WTC11 (cell line): Measurements from ENCODE around the gene CRIP2. TPM values are rescaled to one million over a fixed set of nuclear protein-coding genes. Genes with fewer than 3 reads are reported as not detected.
A peak's percentile ranks its signal among the peaks of the same experiment; 100 is the strongest.

Source experiments
- ATAC-seq: fragments of 200-7000 bp; cut with Tn5 transposase; 2 replicates; pipeline ENCODE4 v1.10.0; 2021; ENCODE audit warnings: mild to moderate bottlenecking, moderate library complexity
- CTCF ChIA-PET: fragments of 300-600 bp; sonication (Branson Sonifier 250); formaldehyde crosslinking; loops from one replicate; lab custom pipeline; 2021; ENCODE audit warnings: antibody characterized with exemption; lab: Charles Lee
- POLR2A ChIA-PET: fragments of 350-600 bp; sonication (Branson Sonifier 250); formaldehyde crosslinking; loops from one replicate; lab custom pipeline; 2021; ENCODE audit warnings: antibody characterized with exemption; lab: Charles Lee
- DNase-seq: peaks from one replicate; pipeline ENCODE4 v3.0.0; 2021; ENCODE audit warnings: low spot score
- H3K27ac Mint-ChIP-seq: 2 replicates; pipeline ENCODE4 v1.8.0; 2021; ENCODE audit warnings: mixed read lengths
- H3K27me3 Mint-ChIP-seq: 2 replicates; pipeline ENCODE4 v1.8.0; 2021; ENCODE audit warnings: low read depth, mild to moderate bottlenecking, moderate library complexity, mixed read lengths
- H3K36me3 Mint-ChIP-seq: 2 replicates; pipeline ENCODE4 v1.8.0; 2021; ENCODE audit warnings: mixed read lengths
- H3K4me1 Mint-ChIP-seq: 2 replicates; pipeline ENCODE4 v1.8.0; 2022; ENCODE audit warnings: mixed read lengths
- H3K4me3 Mint-ChIP-seq: 2 replicates; pipeline ENCODE4 v1.8.0; 2021; ENCODE audit warnings: mild to moderate bottlenecking, moderate library complexity, mixed read lengths
- H3K9me3 Mint-ChIP-seq: 2 replicates; pipeline ENCODE4 v1.8.0; 2021; ENCODE audit warnings: mixed read lengths
- CREB1 ChIP-seq: sonication (generic); formaldehyde crosslinking; IDR thresholded peaks from 2 replicates; pipeline ENCODE4 v1.8.0; 2023; ENCODE audit warnings: mild to moderate bottlenecking, missing genetic modification reagents
- ETV6 ChIP-seq: sonication (generic); formaldehyde crosslinking; IDR thresholded peaks from 2 replicates; pipeline ENCODE4 v1.8.1; 2022; ENCODE audit warnings: mild to moderate bottlenecking, missing genetic modification reagents
- FOXP4 ChIP-seq: sonication (generic); formaldehyde crosslinking; IDR thresholded peaks from 2 replicates; pipeline ENCODE4 v1.8.0; 2022; ENCODE audit warnings: mild to moderate bottlenecking, missing genetic modification reagents
- GABPB1 ChIP-seq: sonication (generic); formaldehyde crosslinking; IDR thresholded peaks from 2 replicates; pipeline ENCODE4 v1.8.1; 2023; ENCODE audit warnings: mild to moderate bottlenecking, missing genetic modification reagents
- JUN ChIP-seq: sonication (generic); formaldehyde crosslinking; IDR thresholded peaks from 2 replicates; pipeline ENCODE4 v1.8.0; 2023; ENCODE audit warnings: mild to moderate bottlenecking, missing genetic modification reagents
- NFE2L1 ChIP-seq: sonication (generic); formaldehyde crosslinking; IDR thresholded peaks from 2 replicates; pipeline ENCODE4 v1.8.1; 2023; ENCODE audit warnings: missing genetic modification reagents
- NFYB ChIP-seq: sonication (generic); formaldehyde crosslinking; conservative IDR thresholded peaks from 2 replicates; pipeline ENCODE4 v1.8.0; 2022; ENCODE audit warnings: low read depth, missing genetic modification reagents
- NR3C1 ChIP-seq: sonication (generic); formaldehyde crosslinking; conservative IDR thresholded peaks from 2 replicates; pipeline ENCODE4 v1.8.1; 2023; ENCODE audit warnings: low read depth, mild to moderate bottlenecking, missing genetic modification reagents
- PRRX2 ChIP-seq: fragments of 250-450 bp; sonication (Bioruptor Pico); IDR thresholded peaks from 2 replicates; pipeline ENCODE4 v1.8.0; 2021; ENCODE audit warnings: mild to moderate bottlenecking
- SMAD3 ChIP-seq: sonication (generic); formaldehyde crosslinking; IDR thresholded peaks from 2 replicates; pipeline ENCODE4 v1.8.0; 2022; ENCODE audit warnings: missing genetic modification reagents, mild to moderate bottlenecking, borderline replicate concordance
- SMAD4 ChIP-seq: sonication (generic); formaldehyde crosslinking; IDR thresholded peaks from 2 replicates; pipeline ENCODE4 v1.8.0; 2022; ENCODE audit warnings: mild to moderate bottlenecking, missing genetic modification reagents
- SP1 ChIP-seq: sonication (generic); formaldehyde crosslinking; conservative IDR thresholded peaks from 2 replicates; pipeline ENCODE4 v1.8.1; 2022; ENCODE audit warnings: missing genetic modification reagents
- TEAD1 ChIP-seq: sonication (generic); formaldehyde crosslinking; IDR thresholded peaks from 2 replicates; pipeline ENCODE4 v1.8.0; 2022; ENCODE audit warnings: mild to moderate bottlenecking, missing genetic modification reagents
- ZBTB21 ChIP-seq: sonication (generic); formaldehyde crosslinking; IDR thresholded peaks from 2 replicates; pipeline ENCODE4 v1.8.1; 2023; ENCODE audit warnings: mild to moderate bottlenecking, missing genetic modification reagents, borderline replicate concordance
- ZNF138 ChIP-seq: sonication (generic); formaldehyde crosslinking; conservative IDR thresholded peaks from 2 replicates; pipeline ENCODE4 v1.8.1; 2022; ENCODE audit warnings: mild to moderate bottlenecking, moderate library complexity, missing genetic modification reagents
- ZNF423 ChIP-seq: fragments of 250-450 bp; sonication (Bioruptor Pico); IDR thresholded peaks from 2 replicates; pipeline ENCODE4 v2.1.2; 2022; ENCODE audit warnings: mild to moderate bottlenecking, moderate library complexity
- ZNF425 ChIP-seq: fragments of 250-450 bp; sonication (Bioruptor Pico); conservative IDR thresholded peaks from 2 replicates; pipeline ENCODE4 v1.9.0; 2021; ENCODE audit warnings: mild to moderate bottlenecking
- total RNA-seq: library from RNA; stranded (reverse); gene quantifications from 3 replicates; pipeline ENCODE4 v1.2.3, GENCODE V29; 2021
- TF ChIP-seq, protein P1 (sequence below): sonication (generic); formaldehyde crosslinking; IDR thresholded peaks from 2 replicates; pipeline ENCODE4 v1.8.1; 2023; ENCODE audit warnings: mild to moderate bottlenecking, missing genetic modification reagents
- TF ChIP-seq, protein P2 (sequence below): sonication (generic); formaldehyde crosslinking; IDR thresholded peaks from 2 replicates; pipeline ENCODE4 v1.8.1; 2023; ENCODE audit warnings: mild to moderate bottlenecking, moderate library complexity, missing genetic modification reagents
- TF ChIP-seq, protein P3 (sequence below): sonication (generic); formaldehyde crosslinking; conservative IDR thresholded peaks from 2 replicates; pipeline ENCODE4 v1.8.1; 2022; ENCODE audit warnings: mild to moderate bottlenecking, missing genetic modification reagents
- TF ChIP-seq, protein P4 (sequence below): sonication (generic); formaldehyde crosslinking; IDR thresholded peaks from 2 replicates; pipeline ENCODE4 v1.8.0; 2022; ENCODE audit warnings: mild to moderate bottlenecking, missing genetic modification reagents

Gene CRIP2
- total RNA-seq, 1 experiment from 2014 or later: 5.4 TPM

- TF ChIP-seq ZNF425 (CRISPR knock-in tag) (no peak), SMAD4 (CRISPR knock-in tag) (no peak), SMAD3 (no peak)
- TF ChIP-seq, all 79 proteins: peak for 0
Observed at GRCh38 chr14:105488781-105489541, 14.3 kb downstream of the CRIP2 start (continued).

DNA sequence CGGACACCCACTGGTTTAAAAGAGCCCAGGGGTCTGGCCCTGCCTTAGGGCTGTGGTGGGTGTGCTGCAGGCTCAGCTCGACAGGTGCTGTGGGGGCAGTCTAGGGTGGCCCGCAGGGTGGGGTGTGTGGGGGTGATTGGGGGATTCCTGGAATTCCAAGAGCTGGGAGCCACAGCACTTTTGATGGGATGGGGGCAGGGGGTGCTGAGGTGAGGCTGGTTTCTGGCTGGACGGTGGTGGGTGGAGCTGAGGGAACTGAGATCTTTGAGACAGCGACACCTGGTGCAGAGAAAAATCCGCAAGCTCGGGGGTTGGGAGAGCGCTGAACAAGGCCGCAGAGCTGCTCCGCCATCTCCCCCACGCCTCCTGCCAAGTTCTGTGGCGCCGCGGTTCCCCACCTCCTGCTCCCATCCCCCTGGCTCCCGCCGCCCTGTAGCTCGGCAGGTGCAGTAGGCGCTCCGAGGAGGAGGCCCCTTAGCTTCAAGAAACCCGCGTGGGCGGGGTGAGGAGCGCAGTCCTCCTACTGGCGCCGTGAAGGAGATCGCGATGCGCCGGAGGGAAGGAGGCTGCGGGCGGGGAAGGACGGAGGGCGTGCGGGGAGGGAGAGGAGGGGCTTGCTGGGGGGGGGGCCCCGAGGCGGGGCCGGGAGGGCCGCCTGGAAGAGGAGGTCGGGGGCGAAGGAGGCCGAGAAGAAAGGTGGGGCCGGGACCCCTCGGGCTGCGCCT is 15.1 kb downstream of the CRIP2 start:
- H3K4me3 Mint-ChIP-seq: peak overlapping the region; percentile 59
- peak; percentile 9 for ATAC-seq
- no peaks in the 10 kb centered on the region for H3K36me3 Mint-ChIP-seq
- peak; percentile 85 for DNase-seq
- TF ChIP-seq TEAD1 (CRISPR knock-in tag): no peak
- TF ChIP-seq NFYB (CRISPR knock-in tag): no peak
- TF ChIP-seq ZNF138 (CRISPR knock-in tag): no peak
- TF ChIP-seq ZNF423 (CRISPR knock-in tag): 0 out of 2 replicates have a peak, but pooled peaks have one; percentile 1
- TF ChIP-seq, protein P1, sequence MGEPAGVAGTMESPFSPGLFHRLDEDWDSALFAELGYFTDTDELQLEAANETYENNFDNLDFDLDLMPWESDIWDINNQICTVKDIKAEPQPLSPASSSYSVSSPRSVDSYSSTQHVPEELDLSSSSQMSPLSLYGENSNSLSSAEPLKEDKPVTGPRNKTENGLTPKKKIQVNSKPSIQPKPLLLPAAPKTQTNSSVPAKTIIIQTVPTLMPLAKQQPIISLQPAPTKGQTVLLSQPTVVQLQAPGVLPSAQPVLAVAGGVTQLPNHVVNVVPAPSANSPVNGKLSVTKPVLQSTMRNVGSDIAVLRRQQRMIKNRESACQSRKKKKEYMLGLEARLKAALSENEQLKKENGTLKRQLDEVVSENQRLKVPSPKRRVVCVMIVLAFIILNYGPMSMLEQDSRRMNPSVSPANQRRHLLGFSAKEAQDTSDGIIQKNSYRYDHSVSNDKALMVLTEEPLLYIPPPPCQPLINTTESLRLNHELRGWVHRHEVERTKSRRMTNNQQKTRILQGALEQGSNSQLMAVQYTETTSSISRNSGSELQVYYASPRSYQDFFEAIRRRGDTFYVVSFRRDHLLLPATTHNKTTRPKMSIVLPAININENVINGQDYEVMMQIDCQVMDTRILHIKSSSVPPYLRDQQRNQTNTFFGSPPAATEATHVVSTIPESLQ: no peak
- no peak for TF ChIP-seq JUN (CRISPR knock-in tag)
- TF ChIP-seq ZBTB21 (CRISPR knock-in tag): no peak
- peak; percentile 45 for TF ChIP-seq SP1 (CRISPR knock-in tag)
- no peak for TF ChIP-seq GABPB1 (CRISPR knock-in tag)
- TF ChIP-seq PRRX2 (CRISPR knock-in tag): no peak
- TF ChIP-seq, protein P2, sequence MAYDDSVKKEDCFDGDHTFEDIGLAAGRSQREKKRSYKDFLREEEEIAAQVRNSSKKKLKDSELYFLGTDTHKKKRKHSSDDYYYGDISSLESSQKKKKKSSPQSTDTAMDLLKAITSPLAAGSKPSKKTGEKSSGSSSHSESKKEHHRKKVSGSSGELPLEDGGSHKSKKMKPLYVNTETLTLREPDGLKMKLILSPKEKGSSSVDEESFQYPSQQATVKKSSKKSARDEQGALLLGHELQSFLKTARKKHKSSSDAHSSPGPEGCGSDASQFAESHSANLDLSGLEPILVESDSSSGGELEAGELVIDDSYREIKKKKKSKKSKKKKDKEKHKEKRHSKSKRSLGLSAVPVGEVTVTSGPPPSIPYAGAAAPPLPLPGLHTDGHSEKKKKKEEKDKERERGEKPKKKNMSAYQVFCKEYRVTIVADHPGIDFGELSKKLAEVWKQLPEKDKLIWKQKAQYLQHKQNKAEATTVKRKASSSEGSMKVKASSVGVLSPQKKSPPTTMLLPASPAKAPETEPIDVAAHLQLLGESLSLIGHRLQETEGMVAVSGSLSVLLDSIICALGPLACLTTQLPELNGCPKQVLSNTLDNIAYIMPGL (CRISPR knock-in tag): no peak
- TF ChIP-seq, protein P3, sequence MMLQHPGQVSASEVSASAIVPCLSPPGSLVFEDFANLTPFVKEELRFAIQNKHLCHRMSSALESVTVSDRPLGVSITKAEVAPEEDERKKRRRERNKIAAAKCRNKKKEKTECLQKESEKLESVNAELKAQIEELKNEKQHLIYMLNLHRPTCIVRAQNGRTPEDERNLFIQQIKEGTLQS: no peak
- no peak for TF ChIP-seq FOXP4
- peak; percentile 51; the same call in 1 of the 2 replicates for TF ChIP-seq ETV6
- no peak for TF ChIP-seq NR3C1 (CRISPR knock-in tag)
- TF ChIP-seq, protein P4, sequence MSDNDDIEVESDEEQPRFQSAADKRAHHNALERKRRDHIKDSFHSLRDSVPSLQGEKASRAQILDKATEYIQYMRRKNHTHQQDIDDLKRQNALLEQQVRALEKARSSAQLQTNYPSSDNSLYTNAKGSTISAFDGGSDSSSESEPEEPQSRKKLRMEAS: peak; percentile 30; the same call in 1 of the 2 replicates
- TF ChIP-seq CREB1 (CRISPR knock-in tag): no peak
- no peak for TF ChIP-seq NFE2L1 (CRISPR knock-in tag)
- H3K4me1 Mint-ChIP-seq: peaks cover 4% of the 10 kb centered on the region
- CTCF ChIA-PET: interaction anchor here (0.6 to 3.4 kb wide), 25 partner anchors 8 to 335 kb away, joined by 3 to 93 read pairs (median 7); partner anchors contain the start of gene BRF1
- peaks cover 49% of the 10 kb centered on the region for H3K27me3 Mint-ChIP-seq
- no peaks in the 10 kb centered on the region for H3K9me3 Mint-ChIP-seq
- POLR2A ChIA-PET: interaction anchor here (0.6 to 1.7 kb wide), 2 partner anchors 9 to 119 kb away, joined by 5 to 10 read pairs; no protein-coding TSS in a partner anchor
- no peak overlapping the region for H3K27ac Mint-ChIP-seq
